Psoas muscle (tissue), 8 donors: Measurements from ENCODE around the gene PNCK. TPM values are rescaled to one million over a fixed set of nuclear protein-coding genes. Genes with fewer than 3 reads are reported as not detected.
A peak's percentile ranks its signal among the peaks of the same experiment; 100 is the strongest.
"Not testable (repeated sequence)": the region's sequence is repeated elsewhere in the genome, so short reads cannot be mapped to it uniquely, and the experiment has no call there.

ENCODE experiments used
- ATAC-seq, 4 donors: fragments of 200-7000 bp; cut with Tn5 transposase; one replicate each; pipeline ENCODE4 v1.9.1; 2020; ENCODE audit warnings: moderate library complexity in 3 of 4, mild to moderate bottlenecking in 2 of 4
- DNase-seq, 2 donors: peaks; one replicate each; pipeline ENCODE4 v3.0.0-alpha.2; 2020
- H3K27ac ChIP-seq: fragments of 200-600 bp; one replicate; pipeline ENCODE4 v1.8.0; 2022
- H3K27me3 ChIP-seq, 3 donors: fragments of 200-600 bp in 1 of 3; one replicate each; pipeline versions ENCODE4 v1.6.1 to v1.8.0; 2013 to 2022; ENCODE audit warnings: low read length in 2 of 3, mild to moderate bottlenecking in 2 of 3, moderate library complexity in 1 of 3; ENCODE audit not compliant: insufficient read depth in 3 of 3
- H3K36me3 ChIP-seq, 2 donors: fragments of 200-600 bp in 1 of 2; one replicate each; pipeline versions ENCODE4 v1.6.1 to v1.8.0; 2013 to 2022; ENCODE audit warnings: low read depth in 1 of 2, mild to moderate bottlenecking in 1 of 2, moderate library complexity in 1 of 2; ENCODE audit not compliant: insufficient read depth in 1 of 2
- H3K4me1 ChIP-seq: fragments of 200-600 bp; one replicate; pipeline ENCODE4 v1.8.0; 2022
- H3K4me3 ChIP-seq: fragments of 200-600 bp; one replicate; pipeline ENCODE4 v1.8.0; 2022; ENCODE audit warnings: mild to moderate bottlenecking
- H3K9me3 ChIP-seq: fragments of 200-600 bp; one replicate; pipeline ENCODE4 v1.8.0; 2022
- CTCF ChIP-seq: fragments of 200-600 bp; IDR thresholded peaks from one replicate; pipeline ENCODE4 v1.8.0; 2022; ENCODE audit warnings: antibody characterized with exemption
- WGBS, 3 donors: extraction: QIAGEN DNeasy Blood & Tissue Kit; methylation state at CpG; one replicate each; pipeline versions ENCODE4 v1.1.6 to v1.1.7; 2013; 5-methylcytosine and 5-hydroxymethylcytosine counted together
- intact Hi-C, 2 donors: fragments of 100-400 bp; cut with DNase I; formaldehyde crosslinking; loops; one replicate each; pipeline versions ENCODE4 v1.11.0 to v1.14.2; 2022
- polyA plus RNA-seq, 3 donors: library from polyadenylated mRNA; stranded (reverse); fragments of 200-250 nt; gene quantifications; one replicate each; pipeline ENCODE4 v1.2.3, GENCODE V29; 2013
- total RNA-seq, 4 donors: library from RNA; stranded (reverse); fragmentation: NEBNext Ultra II Directional in 2 of 4; extraction: Animal tissue kit (Norgen Biotek cat#: 25700) in 2 of 4; gene quantifications; one replicate each; pipeline versions ENCODE4 v1.2.1 to v1.2.4, GENCODE V29; 2021 to 2023
- donor health status: healthy with polysubstance abuse.
- donor health status: DM: no; HTN: no; CAD: no; lungs with moderate emphysema.
- donor health status: Bipolar disorder and iron deficiency.
- donor health status: healthy.
- donor health status: DM: yes; HTN: yes; CAD: no.
- donor health status: DM: no; HTN: no; CAD: no.
- donor health status: DM: no; HTN: no; CAD: no.
- donor health status: DM: yes; HTN: yes; CAD: no.

The PNCK gene
- total and polyA plus RNA-seq, 7 donors, result 0.21 to 1.9 (median 0.92) TPM

GRCh38 chrX:153686711-153687110, 13.1 kb upstream of the PNCK start:
- DNase-seq (peak; percentile 11 to 48), ATAC-seq (no peak)
- Histone ChIP-seq H3K9me3 (no peaks in the 10 kb centered on the region), H3K27ac (no peak overlapping the region), H3K4me1 (no peaks in the 10 kb centered on the region), H3K4me3 (no peak overlapping the region), H3K36me3 (no peaks in the 10 kb centered on the region), H3K27me3 (peaks cover 0 to 7% (median 0%) of the 10 kb centered on the region in 3 donors)
- WGBS, 3 donors, result 41 to 54% (median 54%) methylated on average over 3 to 9 of the region's 9 CpGs
- TF ChIP-seq CTCF, result no peak
- intact Hi-C loops, result loop anchor here in 1 of 2 donors (2.0 kb wide), 1 partner anchor 22 kb away; no protein-coding TSS in a partner anchor

- WGBS, 3 donors, result 80 to 89% (median 84%) methylated on average over 14 to 24 of the region's 24 CpGs
- Histone ChIP-seq H3K4me3 (no peak overlapping the region), H3K27ac (no peak overlapping the region), H3K9me3 (no peaks in the 10 kb centered on the region), H3K27me3 (peaks cover 0 to 5% (median 0%) of the 10 kb centered on the region in 3 donors), H3K36me3 (no peaks in the 10 kb centered on the region), H3K4me1 (no peaks in the 10 kb centered on the region)
- intact Hi-C loops, result loop anchor here in 1 of 2 donors (2.0 kb wide), 1 partner anchor 23 kb away; no protein-coding TSS in a partner anchor
- DNase-seq, result peak; percentile 10 to 53
- ATAC-seq, result no peak
- no peak for TF ChIP-seq CTCF
Observed at GRCh38 chrX:153685751-153686696, 12.4 kb upstream of the PNCK start.

- DNase-seq (peak in 1 of 2 donors; percentile 7), ATAC-seq (no peak)
- Histone ChIP-seq H3K27ac (no peak overlapping the region), H3K36me3 (no peaks in the 10 kb centered on the region), H3K4me1 (no peaks in the 10 kb centered on the region), H3K27me3 (peaks cover 0 to 5% (median 0%) of the 10 kb centered on the region in 3 donors), H3K9me3 (no peaks in the 10 kb centered on the region), H3K4me3 (no peak overlapping the region)
- WGBS, 3 donors, result 59 to 74% (median 73%) methylated on average over 3 to 21 of the region's 21 CpGs
- TF ChIP-seq CTCF, result no peak
- intact Hi-C loops, result no loop called here
Observed at GRCh38 chrX:153685156-153685536, 11.5 kb upstream of the PNCK start.

GRCh38 chrX:153684467-153685155, 11.0 kb upstream of the PNCK start:
- DNase-seq (peak in 1 of 2 donors; percentile 10), ATAC-seq (no peak)
- TF ChIP-seq CTCF, result no peak
- H3K36me3 ChIP-seq, result no peaks in the 10 kb centered on the region
- H3K27ac ChIP-seq, result no peak overlapping the region
- no peak overlapping the region for H3K4me3 ChIP-seq
- no peaks in the 10 kb centered on the region for H3K4me1 ChIP-seq
- intact Hi-C loops, result no loop called here
- 48 to 68% (median 59%) methylated on average over 9 to 21 of the region's 21 CpGs for WGBS, 3 donors
- peaks cover 0 to 5% (median 0%) of the 10 kb centered on the region in 3 donors for H3K27me3 ChIP-seq
- H3K9me3 ChIP-seq, result no peaks in the 10 kb centered on the region

- H3K27me3 ChIP-seq, H3K36me3 ChIP-seq, DNase-seq, H3K4me3 ChIP-seq, intact Hi-C loops, ATAC-seq, H3K4me1 ChIP-seq, H3K27ac ChIP-seq, H3K9me3 ChIP-seq: not testable (repeated sequence)
- 92 to 100% (median 95%) methylated on average over 7 to 8 of the region's 8 CpGs for WGBS, 3 donors
Observed at GRCh38 chrX:153683486-153683885, 9.9 kb upstream of the PNCK start.
